Superior temporal gyrus (tissue), 1 donor: ENCODE results near the gene CEP83.
A peak's percentile ranks its signal among the peaks of the same experiment; 100 is the strongest.
"Not testable (repeated sequence)": the region's sequence is repeated elsewhere in the genome, so short reads cannot be mapped to it uniquely, and the experiment has no call there.

Experiments
- DNase-seq: peaks from one replicate; pipeline ENCODE4 v3.0.0-alpha.2; 2016; ENCODE audit errors: extremely low spot score

Gene CEP83

DNA sequence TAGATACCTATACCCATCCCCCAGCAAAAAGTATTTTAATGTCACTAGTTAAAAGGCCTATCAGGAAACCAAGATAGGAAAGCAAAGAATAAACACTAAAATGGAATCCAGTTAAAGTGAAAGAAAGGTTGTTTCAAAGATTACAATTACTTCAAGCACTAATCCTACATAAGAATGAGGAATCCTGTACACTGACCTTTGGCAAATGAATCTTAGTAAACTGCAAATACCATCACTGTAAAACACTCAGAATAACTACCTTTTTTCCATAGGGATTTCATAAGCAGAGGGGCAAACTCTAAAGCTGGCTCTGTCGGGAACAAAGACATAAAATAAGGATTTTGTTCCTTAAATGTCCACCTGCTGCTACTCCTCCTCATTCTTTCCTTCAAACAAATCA is 25.9 kb downstream of the CEP83 start:
- DNase-seq = no peak

DNA sequence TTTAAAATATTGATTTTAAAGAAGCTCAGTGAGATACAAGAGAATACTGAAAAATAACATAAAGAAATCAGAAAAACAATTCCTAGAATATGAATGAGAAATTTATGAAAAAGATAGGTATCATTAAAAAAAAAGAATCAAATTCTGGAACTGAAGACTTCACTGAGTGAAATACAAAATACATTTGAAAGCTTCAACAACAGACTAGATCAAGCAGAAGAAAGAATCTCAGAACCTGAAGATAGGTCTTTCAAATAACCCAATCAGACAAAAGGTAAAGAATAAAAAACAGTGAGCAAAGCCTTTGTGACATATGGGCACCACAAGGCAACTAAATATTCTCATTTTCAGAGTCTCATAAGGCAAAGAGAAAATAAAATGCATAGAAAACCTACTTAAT is 29.4 kb downstream of the CEP83 start:
- no peak for DNase-seq

DNA sequence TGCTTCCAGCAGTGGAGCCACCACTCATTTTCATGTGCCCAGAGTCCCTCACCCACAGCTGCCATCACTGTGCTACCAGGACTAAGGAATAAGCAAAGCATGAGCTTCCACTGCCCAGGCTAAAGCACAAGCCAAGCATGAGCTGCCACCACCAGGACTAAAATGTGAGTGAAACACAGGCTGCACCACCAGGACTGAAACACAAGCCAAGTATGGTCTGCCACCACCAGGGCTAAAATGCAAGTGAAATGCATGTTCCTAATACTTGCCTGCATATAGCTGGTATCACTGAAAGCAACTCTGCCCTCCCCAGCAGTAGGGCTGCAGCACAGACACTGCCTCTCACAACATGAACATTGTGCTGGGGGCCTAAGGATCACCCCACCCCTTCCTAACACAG is 30.0 kb downstream of the CEP83 start:
- DNase-seq = no peak

DNA sequence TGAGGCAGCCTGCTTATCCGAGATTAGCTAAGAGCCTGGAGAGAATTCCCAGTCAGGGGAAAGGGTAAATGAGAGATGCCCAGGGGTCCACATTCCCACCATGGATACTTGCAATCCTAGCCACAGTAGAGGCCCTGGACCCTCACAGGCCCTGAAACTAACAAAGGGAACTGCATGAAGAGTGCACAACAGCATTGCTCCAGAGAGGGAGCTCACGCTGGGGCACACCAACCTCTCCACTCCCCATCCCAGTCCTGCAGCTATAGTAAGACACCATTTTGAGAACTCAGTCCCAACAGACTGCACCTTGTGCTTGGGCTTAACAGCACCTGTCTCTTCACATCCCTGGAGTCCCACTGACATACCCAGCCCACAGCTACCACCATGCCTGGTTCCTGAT is 30.5 kb downstream of the CEP83 start:
- no peak for DNase-seq

DNA sequence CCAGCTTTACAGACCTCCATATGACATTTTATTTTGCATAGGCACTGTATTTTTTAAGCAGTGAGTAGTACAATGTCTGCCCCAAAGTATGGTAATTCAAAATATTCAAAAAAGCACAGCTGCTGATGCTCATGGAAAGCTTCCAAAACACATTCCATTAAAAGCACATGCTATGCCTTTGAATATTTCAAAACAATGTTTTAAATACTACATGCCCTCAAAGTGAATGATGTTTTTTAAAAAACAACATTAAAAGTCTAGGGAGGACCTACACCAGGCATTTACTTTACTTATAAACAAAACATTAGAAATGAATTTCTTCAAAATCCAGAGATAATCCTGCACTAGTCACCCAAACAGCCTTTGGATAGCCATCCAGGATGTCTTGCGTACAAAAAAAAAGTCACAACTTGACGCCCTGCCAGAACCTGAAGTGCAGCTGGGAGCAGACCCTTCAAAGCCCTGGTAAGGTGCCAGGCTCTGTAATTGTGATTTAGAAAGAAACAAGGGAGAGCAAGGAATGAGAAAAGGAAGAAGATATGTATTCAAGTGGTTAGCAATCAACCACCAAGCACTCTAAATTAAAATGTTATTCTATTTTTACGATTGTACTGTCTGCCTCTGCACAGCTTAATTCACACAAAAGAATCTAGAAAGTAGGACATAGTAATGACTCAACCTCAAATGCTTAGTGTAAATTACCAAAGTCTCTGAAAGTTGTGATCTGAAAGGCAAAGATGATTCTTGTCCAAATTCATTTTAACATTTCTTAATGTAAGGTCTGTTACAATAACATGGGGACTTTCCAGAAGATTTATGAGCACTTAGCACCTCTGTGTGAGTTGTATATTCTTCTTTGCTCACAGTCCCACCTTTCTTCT is 31.9 kb downstream of the CEP83 start:
- DNase-seq = peak; percentile 55

DNA sequence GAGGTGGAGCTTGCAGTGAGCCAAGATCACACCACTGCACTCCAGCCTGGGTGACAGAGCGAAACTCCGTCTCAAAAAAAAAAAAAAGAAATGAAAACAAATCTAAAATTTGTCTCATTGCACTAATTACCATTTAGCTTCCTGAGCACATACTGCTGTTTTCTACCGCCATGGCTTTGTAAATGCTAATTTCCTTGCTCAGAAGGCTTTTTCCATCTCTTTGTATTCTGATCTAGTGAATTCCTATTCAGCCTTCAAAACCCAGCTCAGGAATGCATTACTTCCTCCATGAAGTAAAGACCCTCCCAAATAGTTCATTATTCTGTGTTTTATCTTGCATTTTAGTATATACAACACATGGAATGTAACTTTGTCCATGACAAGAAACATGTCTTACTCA is 33.6 kb downstream of the CEP83 start:
- no peak for DNase-seq

DNA sequence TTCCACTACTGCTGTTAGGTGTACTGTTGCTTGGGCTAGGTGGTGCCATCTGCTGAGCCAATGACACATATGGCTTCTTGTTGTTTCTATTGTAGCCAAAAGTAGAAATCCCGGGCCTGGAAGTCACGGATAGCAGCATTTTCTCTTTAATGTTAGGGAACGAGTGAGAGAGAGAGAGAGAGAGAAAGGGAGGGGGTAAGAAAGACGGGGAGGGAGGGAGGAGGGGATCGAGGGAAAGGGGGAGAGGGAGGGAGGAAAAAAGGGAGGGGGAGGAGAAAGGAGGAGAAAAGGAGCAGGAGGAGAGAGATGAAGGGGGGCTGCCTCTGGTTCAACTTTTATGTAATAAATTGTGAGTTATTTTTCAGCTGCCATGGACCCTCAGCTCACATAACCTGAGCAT is 34.8 kb downstream of the CEP83 start:
- not testable (repeated sequence) for DNase-seq

DNA sequence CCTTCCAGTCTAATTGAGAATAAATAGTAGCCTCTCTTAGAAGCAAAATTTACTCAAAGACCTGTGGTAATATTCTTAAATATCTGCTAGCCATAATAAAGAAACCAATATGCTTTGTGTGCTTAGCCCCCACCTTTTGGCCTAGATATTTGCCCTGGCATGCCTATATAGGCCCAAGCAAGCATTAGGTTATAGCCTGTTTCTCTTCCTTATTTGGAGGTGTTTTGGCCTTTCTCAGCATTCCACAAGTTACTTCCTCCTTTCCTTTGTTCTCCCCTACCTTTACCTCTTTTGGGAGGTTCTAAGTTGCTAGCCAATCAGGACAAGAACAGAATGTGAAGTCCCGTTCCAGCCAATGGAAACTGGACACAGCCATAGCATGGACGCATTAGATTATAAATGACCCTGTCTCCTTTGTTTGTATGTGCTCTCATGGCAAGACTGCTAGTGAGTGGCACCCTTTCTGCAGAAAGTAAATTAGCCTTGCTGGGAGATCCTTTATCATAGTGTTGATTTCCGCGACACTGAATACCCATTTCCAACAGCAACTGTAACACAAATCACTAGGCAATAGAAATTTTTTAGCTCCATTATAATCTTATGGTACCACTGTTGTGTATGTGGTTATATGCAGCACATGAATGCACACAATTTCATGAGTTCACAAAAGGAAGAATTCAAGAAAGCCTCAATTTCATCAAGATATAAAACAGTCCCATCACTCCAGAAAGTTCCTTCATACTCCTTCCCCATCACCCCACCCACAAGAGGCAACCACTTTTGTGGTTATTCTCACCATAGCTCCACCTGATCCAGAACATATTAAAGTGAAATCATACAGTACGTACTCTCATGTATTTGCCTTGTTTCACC is 37.6 kb downstream of the CEP83 start:
- no peak for DNase-seq

DNA sequence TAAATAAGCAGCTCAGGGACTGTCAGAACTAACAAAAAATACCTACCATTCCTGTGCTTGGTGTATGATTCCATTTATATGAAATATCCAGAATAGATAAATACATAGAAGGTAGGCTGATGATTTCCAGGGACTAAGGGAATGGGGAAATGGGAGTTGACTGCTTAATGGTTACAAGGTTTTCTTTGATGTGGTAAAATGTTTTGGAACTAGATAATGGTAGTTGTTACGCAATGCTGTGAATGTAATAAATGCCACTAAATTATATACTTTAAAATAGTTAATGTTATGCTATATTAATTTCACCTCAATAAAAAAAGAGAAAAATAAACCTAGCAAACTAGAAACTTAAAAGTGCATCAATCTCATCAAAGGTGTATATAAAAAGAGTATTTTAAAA is 41.1 kb downstream of the CEP83 start:
- DNase-seq = no peak

DNA sequence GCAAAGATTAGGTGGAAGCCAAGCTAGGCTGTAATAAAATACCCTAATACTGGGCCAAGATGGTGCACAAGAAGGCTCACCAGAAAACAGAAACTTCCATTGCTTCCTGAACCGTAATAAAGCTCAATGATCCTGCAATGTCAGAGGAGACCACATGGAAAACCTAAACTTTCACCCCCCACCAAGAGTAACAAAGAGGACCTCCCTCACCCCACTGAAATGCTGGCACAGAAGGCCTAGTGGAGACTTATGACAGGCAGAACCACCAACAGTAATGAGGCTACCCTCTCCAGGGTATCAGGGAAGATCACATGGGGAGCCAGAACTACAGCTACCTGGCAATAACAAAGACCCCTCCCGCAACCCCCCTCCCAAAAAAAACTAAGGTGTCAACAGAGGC is 43.1 kb downstream of the CEP83 start:
- DNase-seq = no peak

DNA sequence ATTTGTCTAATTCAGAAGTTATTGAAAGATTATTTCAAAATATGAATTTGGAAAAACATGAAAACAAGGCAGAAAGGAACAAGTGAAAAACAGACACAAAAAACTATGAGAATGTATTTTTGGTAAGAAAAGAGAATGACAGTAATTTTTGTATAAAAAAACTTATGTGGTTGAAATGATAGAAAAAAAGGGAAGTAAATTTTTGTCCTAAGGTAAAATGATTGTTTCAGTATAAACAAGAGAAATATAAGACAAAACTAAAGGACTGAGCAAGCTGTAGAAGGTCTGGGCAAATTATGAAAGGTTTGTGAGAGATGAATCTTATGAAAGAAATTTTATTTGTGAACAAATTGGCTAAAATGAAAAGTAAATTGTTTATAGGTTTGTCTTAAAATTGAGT is 44.6 kb downstream of the CEP83 start:
- no peak for DNase-seq

DNA sequence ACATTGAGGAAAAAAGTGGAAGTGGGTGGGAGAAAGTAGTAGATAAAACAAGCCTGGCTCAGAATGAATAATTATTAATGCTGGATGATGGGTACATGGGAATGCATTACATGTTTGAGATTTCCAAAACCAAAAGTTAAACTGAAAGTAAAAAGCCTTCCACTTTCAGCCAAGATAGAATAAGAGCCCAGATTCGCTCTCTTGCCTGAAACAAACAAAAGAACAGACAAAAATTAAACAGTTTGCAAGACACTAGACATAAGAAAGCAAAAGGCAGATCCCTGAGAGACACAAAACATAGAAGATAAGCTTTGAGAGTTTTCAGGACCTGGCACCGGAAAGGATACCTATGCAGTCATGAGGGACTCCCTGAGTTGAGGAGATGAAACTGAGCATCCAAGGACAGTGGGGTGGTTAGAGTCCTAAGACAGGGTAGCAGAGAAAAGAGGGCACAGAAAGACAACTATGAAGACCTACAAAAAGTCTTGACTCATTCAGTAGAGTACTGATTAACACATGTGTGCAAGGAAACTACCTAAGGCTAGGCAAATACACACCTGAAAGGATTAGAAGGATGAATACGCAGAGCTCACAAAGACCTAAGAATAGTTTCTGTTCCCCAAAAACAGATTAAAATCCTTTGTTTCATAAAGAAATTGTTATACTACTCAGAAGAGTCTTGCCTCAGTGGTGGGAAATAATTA is 54.1 kb downstream of the CEP83 start:
- no peak for DNase-seq

DNA sequence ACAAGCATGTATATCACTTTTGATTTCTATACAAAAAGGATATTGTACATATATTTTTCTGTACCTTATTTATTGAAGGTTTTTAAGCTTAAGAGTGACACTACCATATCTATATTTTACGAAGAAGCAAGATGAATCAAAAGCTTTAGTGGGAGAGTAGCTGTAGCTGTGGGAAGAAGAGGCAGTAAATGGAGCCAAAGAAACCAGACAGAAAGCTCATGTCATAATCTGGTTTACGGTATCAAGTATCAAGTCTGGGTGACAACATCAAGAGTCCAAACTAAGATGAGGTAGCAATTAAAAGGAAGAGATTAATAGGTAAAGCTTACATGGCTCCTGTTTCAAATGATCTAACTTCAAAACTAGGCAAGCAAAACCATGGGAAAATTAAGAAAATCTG is 54.8 kb downstream of the CEP83 start:
- no peak for DNase-seq

DNA sequence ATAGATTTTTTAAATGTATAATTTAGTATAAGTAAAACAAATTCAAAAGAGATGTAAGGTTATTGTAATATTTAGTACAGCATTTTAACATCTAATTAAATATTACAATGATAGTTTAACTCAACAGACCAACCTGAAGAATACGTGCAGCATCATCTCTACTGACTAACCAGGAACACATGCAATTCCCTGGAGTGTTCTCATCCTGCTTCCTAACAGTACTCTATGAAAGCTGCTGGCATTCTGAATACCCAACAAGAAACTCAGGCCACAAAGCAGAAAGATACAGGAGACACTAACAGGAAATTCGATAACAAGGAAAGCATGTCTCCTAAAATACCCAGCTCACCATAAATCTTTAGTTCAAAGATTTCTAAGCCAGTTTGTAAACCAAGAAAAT is 58.3 kb downstream of the CEP83 start:
- no peak for DNase-seq

DNA sequence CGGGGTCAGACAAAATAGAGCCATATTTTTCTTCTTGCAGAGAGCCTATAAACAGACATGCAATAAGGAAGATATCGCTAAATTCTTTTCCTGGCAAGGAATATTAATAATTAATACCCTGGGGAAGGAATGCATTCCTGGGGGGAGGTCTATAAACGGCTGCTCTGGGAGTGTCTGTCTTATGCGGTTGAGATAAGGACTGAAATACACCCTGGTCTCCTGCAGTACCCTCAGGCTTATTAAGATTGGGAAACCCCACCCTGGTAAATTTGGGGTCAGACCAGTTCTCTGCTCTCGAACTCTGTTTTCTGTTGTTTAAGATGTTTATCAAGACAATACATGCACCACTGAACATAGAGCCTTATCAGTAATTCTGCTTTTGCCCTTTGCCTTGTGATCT is 61.0 kb downstream of the CEP83 start:
- DNase-seq = not testable (repeated sequence)

DNA sequence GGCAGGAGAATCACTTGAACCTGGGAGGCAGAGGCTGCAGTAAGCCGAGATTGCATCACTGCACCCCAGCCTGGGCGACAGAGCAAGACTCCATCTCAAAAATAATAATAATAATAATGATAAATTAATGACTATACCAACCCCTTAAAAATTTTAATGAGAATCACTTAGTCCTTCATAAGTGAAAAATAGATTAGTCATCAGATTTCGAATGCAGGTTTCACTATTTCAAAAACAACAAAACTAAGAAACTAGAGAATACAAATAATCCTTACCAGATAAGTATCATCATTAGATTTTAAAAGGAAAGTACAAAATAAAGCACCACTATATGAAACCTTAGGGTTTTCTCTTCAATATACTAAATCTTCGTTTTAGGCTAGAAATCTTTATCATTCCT is 62.3 kb downstream of the CEP83 start:
- DNase-seq = no peak

DNA sequence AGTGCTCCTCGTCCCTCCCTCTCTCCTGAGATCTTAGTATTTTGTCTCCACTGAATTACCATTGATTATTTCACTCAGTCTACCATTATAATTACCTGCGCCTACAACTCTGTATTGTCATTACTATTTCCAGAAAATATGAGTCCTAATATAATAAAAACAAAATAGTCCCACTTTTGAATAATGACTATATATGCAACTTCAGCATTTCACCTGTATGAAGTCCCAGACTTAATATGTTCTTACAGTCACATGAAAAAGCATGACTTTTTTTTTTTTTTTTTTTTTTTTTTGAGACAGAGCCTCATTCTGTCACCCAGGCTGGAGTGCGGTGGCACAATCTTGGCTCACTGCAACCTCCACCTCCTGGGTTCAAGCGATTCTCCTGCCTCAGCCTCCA is 63.7 kb downstream of the CEP83 start:
- DNase-seq = not testable (repeated sequence)

DNA sequence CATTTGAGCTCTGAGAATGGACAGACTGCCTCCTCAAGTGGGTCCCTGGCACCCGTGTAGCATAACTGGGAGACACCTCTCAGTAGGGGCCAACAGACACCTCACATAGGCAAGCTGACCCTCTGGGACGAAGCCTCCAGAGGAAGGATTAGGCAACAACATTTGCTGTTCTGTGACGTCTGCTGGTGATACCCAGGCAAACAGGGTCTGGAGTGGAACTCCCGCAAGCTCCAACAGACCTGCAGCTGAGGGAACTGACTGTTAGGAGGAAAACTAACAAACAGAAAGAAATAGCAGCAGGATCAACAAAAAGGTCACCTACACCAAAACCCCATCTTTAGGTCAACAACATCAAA is 69.6 kb downstream of the CEP83 start:
- DNase-seq = no peak

DNA sequence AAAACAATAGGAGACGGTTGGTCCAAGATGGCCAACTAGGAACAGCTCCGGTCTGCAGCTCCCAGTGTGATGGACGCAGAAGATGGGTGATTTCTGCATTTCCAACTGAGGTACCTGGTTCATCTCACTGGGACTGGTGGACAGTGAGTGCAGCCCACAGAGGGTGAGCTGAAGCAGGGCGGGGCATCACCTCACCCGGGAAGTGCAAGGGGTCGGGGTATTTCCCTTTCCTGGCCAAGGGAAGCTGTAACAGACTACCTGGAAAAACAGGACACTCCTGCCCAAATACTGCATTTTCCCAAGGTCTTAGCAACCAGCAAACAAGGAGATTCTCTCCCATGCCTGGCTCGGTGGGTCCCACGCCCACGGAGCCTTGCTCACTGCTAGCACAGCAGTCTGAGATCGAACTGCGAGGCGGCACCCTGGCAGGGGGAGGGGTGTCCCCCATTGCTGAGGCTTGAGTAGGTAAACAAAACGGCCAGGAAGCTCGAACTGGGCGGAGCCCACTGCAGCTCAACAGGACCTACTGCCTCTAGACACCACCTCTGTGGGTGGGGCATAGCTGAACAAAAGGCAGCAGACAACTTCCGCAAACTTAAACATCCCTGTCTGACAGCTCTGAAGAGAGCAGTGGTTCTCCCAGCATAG is 70.1 kb downstream of the CEP83 start:
- not testable (repeated sequence) for DNase-seq

DNA sequence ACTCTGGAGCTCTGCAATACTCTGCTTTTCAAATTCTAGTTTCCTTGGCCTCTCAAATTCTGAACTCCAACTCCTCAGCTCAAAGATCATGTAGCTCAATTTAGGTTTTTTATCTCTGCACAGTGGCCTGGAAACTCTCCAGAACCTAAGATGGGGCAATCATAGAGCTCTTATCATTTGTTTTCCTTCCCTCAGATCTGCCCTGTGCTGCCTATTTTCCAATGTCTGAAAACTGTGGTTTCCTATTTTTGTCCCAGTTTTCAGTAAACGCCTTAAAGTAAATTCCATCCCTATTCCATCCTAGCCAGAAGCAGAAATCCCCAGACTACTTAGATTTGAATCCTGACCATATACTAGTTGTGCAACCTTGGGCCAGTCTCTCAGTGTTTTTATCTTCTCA is 73.2 kb downstream of the CEP83 start:
- DNase-seq = no peak

DNA sequence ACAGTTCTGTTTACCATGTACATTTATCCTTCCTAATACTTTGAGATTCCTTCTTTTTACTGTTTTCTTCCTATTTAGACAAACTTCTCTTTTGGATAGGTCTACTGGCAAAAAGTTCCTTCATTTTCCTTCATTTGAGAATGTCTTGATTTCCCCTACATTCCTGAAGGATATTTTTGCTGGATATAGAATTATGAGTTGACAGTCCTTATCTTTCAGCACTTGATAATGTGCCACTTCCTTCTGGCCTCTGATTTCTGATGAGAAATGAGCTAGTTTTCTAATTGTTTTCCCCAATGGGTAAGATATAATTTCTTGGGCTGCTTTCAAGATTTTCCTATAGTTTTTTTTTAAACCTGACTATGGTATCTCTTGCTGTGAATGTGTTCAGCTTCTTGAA is 75.6 kb downstream of the CEP83 start:
- DNase-seq = no peak

DNA sequence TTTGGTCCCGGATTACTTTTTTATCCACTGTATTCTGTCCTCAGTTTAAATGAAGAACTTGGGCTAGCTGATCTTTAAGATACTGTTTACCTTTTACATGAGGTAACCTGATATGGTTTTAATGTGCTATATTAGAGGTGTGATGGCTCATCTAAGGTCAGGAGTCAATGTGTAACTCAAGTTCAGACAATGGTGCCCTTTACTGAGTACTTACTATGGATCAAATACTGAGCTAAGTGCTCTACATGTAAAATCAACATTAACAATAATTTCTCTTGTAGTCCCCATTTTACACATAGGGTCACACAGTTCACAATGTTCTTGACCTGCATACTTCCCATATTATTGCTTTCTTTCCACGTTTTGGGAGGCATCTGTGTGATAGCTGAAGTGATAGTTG is 79.2 kb downstream of the CEP83 start:
- DNase-seq = no peak
